22Rv1 (cell line): ENCODE measurements around the gene KDM2A.

Experiments
- H3K27ac ChIP-seq: fragments of 450-650 bp; 2 replicates; pipeline ENCODE4 v1.5.1; 2017
- CTCF ChIP-seq: fragments of 450-650 bp; IDR thresholded peaks from 2 replicates; pipeline ENCODE4 v1.5.1; 2017; ENCODE audit warnings: mild to moderate bottlenecking
- ZFX ChIP-seq: fragments of 450-650 bp; IDR thresholded peaks from 2 replicates; pipeline ENCODE4 v1.6.1; 2017; ENCODE audit warnings: antibody characterized with exemption, borderline replicate concordance

KDM2A gene

GRCh38 chr11:67307545-67308001 is 188.5 kb downstream of the KDM2A start:
- TF ChIP-seq ZFX (no peak), CTCF (no peak)
- no peak overlapping the region for H3K27ac ChIP-seq
